Hepatocyte (in vitro differentiated cells): ENCODE measurements around the gene ACACA.

Experiments used
- CTCF ChIP-seq: fragments of 200-600 bp; sonication (generic); IDR thresholded peaks from 2 replicates; pipeline ENCODE4 v1.5.1; 2016; ENCODE audit warnings: antibody characterized with exemption, mild to moderate bottlenecking; ENCODE audit not compliant: poor library complexity
- EZH2 ChIP-seq: fragments of 200-600 bp; sonication (generic); IDR thresholded peaks from 2 replicates; pipeline ENCODE4 v1.6.1; 2016; ENCODE audit warnings: antibody characterized with exemption, mild to moderate bottlenecking, borderline replicate concordance
- EZH2phosphoT487 ChIP-seq: fragments of 200-600 bp; sonication (generic); IDR thresholded peaks from one replicate; pipeline ENCODE4 v1.6.1; 2018; ENCODE audit warnings: antibody characterized with exemption, mild to moderate bottlenecking, low read depth, moderate library complexity; ENCODE audit not compliant: unreplicated experiment, severe bottlenecking

GRCh38 chr17:37265446-37266173 is 141.0 kb downstream of the ACACA start:
- TF ChIP-seq CTCF (no peak), EZH2 (no peak), EZH2phosphoT487 (no peak)
